Fibroblast of pulmonary artery (primary cell): ENCODE data around the gene ELP2.

Experiments
- DNase-seq: peaks from one replicate; pipeline ENCODE4 v3.0.0-alpha.2; 2010; ENCODE audit warnings: low read depth
- H3K4me3 ChIP-seq: replicated peaks from 2 replicates; pipeline ENCODE4 v1.5.1; 2011; ENCODE audit warnings: low read depth, mild to moderate bottlenecking, control low read depth, low read length, moderate library complexity
- TF ChIP-seq, protein P1 (sequence below): IDR thresholded peaks from 2 replicates; pipeline ENCODE4 v1.5.1; 2011; ENCODE audit warnings: mild to moderate bottlenecking, control low read depth, low read length, inconsistent platforms; ENCODE audit errors: missing control alignments

Gene ELP2

DNA sequence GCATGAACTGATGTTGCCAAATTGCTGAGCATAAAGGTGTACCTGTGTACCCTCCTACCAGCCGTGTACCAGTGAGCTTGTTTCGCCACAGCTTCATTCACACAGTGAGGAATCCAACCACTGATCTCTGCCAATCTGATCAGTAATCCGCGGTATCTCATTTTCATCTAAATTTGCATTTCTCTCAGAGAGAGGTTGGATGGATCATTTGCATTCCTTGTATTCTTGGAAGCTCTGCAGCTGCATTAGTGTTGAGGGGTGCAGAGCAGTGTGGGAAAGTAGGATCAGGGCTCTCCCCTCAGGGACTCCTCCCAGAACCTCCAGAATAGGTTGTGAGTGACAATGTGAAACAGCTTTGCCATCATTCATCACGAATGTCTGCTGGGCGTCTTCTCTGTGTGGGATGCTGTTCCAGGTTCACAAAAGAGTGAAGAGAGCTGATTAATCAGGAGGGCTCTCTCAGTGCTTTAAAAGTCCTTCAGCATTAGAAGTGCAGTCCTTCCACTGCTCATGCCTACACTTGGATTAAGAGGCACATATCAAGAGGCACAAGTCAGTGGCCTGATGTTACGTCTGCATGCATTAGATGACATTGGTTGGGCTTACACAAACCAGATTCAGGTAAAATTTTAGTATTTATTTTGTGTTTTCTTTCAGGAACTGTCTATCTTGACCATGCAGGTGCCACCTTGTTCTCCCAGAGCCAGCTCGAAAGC, 65.1 kb downstream of the ELP2 start:
- H3K4me3 ChIP-seq = no peak overlapping the region
- TF ChIP-seq, protein P1, sequence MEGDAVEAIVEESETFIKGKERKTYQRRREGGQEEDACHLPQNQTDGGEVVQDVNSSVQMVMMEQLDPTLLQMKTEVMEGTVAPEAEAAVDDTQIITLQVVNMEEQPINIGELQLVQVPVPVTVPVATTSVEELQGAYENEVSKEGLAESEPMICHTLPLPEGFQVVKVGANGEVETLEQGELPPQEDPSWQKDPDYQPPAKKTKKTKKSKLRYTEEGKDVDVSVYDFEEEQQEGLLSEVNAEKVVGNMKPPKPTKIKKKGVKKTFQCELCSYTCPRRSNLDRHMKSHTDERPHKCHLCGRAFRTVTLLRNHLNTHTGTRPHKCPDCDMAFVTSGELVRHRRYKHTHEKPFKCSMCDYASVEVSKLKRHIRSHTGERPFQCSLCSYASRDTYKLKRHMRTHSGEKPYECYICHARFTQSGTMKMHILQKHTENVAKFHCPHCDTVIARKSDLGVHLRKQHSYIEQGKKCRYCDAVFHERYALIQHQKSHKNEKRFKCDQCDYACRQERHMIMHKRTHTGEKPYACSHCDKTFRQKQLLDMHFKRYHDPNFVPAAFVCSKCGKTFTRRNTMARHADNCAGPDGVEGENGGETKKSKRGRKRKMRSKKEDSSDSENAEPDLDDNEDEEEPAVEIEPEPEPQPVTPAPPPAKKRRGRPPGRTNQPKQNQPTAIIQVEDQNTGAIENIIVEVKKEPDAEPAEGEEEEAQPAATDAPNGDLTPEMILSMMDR = no peak
- DNase-seq = no peak

DNA sequence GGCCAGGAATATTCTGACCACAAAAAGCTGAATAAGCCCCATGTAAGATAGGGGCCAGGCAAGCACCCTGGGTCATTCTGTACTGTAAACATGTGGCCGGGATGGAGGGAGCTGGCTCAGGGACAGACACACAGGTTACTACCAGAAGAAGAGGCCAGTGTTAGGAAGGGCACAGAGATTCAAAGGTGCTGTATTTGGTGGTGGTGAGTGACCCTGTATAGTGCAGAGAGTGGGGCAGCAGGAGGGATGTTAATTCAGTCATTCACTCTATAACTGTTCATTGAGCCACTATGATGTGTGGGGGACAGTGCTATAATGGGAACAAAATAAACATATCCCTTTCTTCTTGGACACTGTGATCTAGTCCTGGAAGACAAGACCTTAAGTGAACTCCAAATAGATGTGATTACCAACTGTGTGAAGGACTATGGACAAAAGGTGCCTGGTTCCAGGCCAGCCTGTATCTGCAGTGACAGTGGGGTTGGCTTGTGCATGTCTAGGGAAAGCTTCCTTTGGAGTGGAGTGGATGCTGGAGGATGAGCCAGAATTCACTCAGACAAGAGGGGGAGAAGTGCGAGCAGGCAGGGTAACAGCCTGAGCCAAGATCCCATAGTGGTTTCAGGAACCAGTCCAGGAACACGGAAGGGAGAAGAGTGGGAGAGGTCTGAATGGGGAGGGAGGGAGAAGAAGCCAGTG, 65.9 kb downstream of the ELP2 start:
- peak; percentile 40 for DNase-seq

DNA sequence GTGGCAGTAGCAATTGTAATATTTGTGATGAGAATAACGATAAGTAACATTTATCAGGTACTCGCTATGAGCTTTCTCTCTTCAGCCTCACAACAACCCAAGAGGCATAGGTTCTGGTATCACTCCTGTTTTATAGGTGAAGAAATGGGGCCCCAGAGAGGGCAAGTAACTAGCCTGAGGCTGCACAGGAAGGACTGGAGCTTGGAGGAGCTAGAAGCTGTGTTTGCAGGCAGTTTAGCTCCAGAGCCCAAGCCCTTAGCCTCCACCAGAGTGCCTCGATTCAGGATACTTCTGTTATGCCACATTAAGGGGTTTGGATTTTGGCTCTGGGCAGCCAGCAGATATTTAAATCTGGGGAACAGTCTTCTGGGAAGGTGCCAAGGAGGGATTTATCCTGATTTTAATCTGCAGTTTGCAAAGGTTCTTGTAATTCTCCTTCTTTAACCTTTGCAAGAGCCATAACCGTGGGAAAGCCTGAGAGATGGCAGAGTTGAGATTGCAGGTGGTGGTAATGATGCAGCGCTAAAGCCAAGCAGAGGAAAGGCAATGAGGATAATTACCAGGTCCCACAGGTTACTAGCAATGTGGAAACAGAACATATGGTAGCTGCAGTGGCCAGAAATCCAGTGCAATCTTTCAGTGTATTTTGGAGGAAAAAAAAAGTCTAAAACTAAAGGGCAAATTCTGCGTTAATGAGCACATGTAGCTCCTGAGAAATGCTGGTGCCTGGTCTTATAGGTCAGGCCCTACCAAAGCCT, 66.7 kb downstream of the ELP2 start:
- DNase-seq = no peak
- TF ChIP-seq, protein P1 = no peak
- no peak overlapping the region for H3K4me3 ChIP-seq

More for the DNA sequence above, 65.9 kb downstream of the ELP2 start:
- TF ChIP-seq, protein P1 = no peak
- H3K4me3 ChIP-seq = no peak overlapping the region

DNA sequence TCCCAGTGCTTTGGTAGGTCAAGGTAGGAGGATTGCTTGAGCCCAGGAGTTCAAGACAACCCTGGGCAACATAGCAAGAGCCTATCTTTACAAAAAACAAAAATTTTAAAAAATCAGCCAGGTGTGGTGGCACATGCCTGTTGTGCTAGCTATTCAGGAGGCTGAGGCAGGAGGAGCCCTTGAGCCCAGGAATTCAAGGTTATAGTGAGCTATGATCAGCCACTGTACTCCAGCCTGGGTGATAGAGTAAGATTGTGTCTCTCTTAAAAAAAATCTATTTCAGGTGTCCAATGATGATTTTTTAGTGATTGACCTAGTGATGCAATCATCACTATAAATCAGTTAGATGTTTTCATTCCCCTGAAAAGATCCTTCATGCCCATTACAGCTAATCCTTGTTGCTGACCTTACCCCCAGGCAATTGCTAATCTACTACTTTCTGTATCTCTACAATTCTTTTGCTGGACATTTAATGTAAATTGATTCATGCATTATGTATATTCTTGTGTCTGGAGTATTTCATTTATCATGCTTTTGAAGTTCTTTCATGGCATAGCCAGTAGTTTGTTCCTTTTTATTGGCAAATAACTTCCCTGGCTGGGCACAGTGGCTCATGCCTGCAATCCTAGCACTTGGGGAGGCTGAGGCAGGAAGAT, 67.9 kb downstream of the ELP2 start:
- TF ChIP-seq, protein P1 = no peak

DNA sequence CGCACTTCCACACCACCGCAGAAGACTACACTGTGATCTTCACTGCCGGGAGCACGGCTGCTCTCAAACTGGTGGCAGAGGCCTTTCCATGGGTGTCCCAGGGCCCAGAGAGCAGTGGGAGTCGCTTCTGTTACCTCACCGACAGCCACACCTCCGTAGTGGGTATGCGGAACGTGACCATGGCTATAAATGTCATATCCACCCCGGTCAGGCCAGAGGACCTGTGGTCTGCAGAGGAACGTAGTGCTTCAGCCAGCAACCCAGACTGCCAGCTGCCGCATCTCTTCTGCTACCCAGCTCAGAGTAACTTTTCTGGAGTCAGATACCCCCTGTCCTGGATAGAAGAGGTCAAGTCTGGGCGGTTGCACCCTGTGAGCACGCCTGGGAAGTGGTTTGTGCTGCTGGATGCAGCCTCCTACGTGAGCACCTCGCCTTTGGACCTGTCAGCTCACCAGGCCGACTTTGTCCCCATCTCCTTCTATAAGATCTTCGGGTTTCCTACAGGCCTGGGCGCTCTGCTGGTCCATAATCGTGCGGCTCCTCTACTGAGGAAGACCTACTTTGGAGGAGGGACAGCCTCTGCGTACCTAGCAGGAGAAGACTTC, 70.1 kb downstream of the ELP2 start:
- TF ChIP-seq, protein P1 = no peak
- H3K4me3 ChIP-seq = no peak overlapping the region
- DNase-seq = no peak

More for the DNA sequence above, 67.9 kb downstream of the ELP2 start:
- DNase-seq = no peak
- no peak overlapping the region for H3K4me3 ChIP-seq

DNA sequence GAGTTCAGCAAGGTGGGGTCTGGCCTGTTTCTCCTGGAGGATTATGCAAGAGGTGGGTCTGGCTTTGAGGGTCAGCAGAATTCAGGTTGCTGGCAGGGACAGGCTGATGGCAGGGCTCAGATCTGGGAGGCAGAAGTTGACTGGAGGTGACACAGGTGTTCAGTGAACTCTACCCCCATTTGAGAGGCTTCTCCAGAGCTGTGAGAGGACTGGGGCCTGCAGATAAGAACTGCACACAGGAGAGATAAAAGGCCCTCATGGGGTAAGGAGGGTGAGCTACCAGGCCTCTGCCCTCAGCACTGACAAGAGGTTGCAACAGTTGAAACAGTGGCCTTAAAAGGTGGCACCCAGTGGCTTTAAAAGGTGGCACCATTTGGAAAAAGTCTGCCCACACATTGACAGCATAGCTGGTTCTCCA, 70.7 kb downstream of the ELP2 start:
- TF ChIP-seq, protein P1 = no peak
- no peak overlapping the region for H3K4me3 ChIP-seq
- no peak for DNase-seq
